ENCODE results near the gene CCDC85C. TPM values are rescaled to one million over a fixed set of nuclear protein-coding genes. Genes with fewer than 3 reads are reported as not detected.

Gene CCDC85C
- total RNA-seq, 2 experiments from 2014 or later = 5.8 to 7.5 TPM

DNA sequence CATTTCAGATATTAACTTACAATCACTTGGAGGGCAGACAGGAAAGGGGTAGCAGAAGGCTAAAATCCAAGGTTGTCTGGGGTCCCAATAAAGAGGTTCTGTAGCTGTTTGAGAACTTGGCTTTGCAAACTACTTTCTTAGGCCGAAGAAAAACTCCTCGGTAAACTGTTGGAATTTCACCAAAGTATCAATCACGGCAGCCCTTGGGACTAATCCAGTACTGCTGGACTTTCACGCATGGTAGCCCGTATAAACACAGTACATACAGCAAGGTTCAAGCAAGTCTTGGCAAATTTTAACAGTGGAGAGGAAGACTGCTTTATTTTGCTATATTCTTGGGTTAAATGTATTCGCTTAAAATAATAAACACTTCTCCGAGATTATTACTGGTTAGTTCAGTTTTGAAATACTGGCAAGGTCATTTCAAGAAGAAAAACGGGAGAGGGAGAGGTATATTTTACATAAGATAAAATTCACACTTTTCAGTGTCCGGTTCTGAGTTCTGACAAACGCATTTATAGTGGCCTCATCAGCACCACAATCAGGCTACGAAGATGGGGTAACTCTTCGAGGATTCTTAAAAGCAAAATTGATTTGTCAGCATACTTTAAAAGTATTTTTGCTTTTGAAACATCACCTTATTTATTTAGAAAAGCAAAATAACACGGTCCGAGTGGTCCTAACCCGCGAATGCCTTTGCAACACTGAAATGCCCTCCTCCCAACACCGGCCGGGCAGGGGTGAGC is 124.7 kb downstream of the CCDC85C start:
- Mint-ChIP-seq H3K4me1 (ENCODE audit: low read depth) (peaks cover 68% of the 10 kb centered on the region), H3K27ac (peak overlapping the region; percentile 86), H3K4me3 (peak overlapping the region; percentile 97), H3K36me3 (ENCODE audit: low read depth) (peaks cover 25% of the 10 kb centered on the region), H3K27me3 (no peaks in the 10 kb centered on the region), H3K9me3 (no peaks in the 10 kb centered on the region)
- no peaks in the 10 kb centered on the region for H3K27me3 ChIP-seq (ENCODE audit: control insufficient read depth in 1 of 2, insufficient read depth in 2 of 2, low read length in 2 of 2)
- no peaks in the 10 kb centered on the region for H3K9me3 ChIP-seq (ENCODE audit: control insufficient read depth in 1 of 2, insufficient read depth in 1 of 2, low read length in 2 of 2)
- POLR2A ChIA-PET = interaction anchor here (2.2 kb wide), 1 partner anchor 205 kb away, joined by 17 read pairs; the partner anchor contains the start of gene CYP46A1
- ATAC-seq (ENCODE audit: poor library complexity) = no peak
- CTCF ChIA-PET = no interaction called here
- H3K27ac ChIP-seq (ENCODE audit: low read depth in 1 of 2, low read length in 2 of 2) = no peak overlapping the region
- H3K4me3 ChIP-seq (ENCODE audit: low read length) = peak overlapping the region; percentile 71
- H3K36me3 ChIP-seq (ENCODE audit: insufficient read depth, low read length) = no peaks in the 10 kb centered on the region
- peaks cover 27% of the 10 kb centered on the region for H3K4me1 ChIP-seq (ENCODE audit: insufficient read depth, low read length)
- intact Hi-C loops (cut with DNase I, micrococcal nuclease) = no loop called here
- TF ChIP-seq, protein P1, sequence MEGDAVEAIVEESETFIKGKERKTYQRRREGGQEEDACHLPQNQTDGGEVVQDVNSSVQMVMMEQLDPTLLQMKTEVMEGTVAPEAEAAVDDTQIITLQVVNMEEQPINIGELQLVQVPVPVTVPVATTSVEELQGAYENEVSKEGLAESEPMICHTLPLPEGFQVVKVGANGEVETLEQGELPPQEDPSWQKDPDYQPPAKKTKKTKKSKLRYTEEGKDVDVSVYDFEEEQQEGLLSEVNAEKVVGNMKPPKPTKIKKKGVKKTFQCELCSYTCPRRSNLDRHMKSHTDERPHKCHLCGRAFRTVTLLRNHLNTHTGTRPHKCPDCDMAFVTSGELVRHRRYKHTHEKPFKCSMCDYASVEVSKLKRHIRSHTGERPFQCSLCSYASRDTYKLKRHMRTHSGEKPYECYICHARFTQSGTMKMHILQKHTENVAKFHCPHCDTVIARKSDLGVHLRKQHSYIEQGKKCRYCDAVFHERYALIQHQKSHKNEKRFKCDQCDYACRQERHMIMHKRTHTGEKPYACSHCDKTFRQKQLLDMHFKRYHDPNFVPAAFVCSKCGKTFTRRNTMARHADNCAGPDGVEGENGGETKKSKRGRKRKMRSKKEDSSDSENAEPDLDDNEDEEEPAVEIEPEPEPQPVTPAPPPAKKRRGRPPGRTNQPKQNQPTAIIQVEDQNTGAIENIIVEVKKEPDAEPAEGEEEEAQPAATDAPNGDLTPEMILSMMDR (IDR thresholded peaks at IDR 0.05) = no peak
- no peak for DNase-seq

DNA sequence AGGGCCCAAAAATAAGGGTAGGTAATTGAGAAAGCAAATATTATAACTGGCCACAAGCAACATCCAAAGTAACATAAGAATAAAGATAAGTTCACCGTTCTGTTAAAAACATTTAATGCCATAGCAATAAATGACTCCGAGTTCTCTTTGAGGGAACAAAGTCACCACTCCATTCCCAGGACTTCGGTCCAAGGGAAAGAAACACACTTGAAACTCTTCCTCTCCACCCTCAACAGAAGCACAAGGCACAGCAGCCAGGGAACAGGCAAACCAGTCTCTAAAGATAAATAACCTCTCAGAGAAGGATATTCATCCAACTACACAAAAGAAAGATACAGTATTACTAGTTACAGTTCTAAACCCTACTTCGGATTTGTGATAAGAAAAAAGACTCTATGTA is 125.9 kb downstream of the CCDC85C start:
- Histone ChIP-seq H3K27me3 (ENCODE audit: control insufficient read depth in 1 of 2, insufficient read depth in 2 of 2, low read length in 2 of 2) (no peaks in the 10 kb centered on the region), H3K27ac (ENCODE audit: low read depth in 1 of 2, low read length in 2 of 2) (no peak overlapping the region), H3K9me3 (ENCODE audit: control insufficient read depth in 1 of 2, insufficient read depth in 1 of 2, low read length in 2 of 2) (no peaks in the 10 kb centered on the region), H3K4me1 (ENCODE audit: insufficient read depth, low read length) (peaks cover 23% of the 10 kb centered on the region), H3K36me3 (ENCODE audit: insufficient read depth, low read length) (no peaks in the 10 kb centered on the region), H3K4me3 (ENCODE audit: low read length) (no peak overlapping the region)
- TF ChIP-seq, protein P1 (IDR thresholded peaks at IDR 0.05) = no peak
- intact Hi-C loops (cut with DNase I, micrococcal nuclease) = no loop called here
- H3K36me3 Mint-ChIP-seq (ENCODE audit: low read depth) = peaks cover 25% of the 10 kb centered on the region
- ATAC-seq (ENCODE audit: poor library complexity) = no peak
- POLR2A ChIA-PET = no interaction called here
- DNase-seq = no peak
- H3K4me3 Mint-ChIP-seq = peak overlapping the region; percentile 97
- no peaks in the 10 kb centered on the region for H3K9me3 Mint-ChIP-seq
- peaks cover 61% of the 10 kb centered on the region for H3K4me1 Mint-ChIP-seq (ENCODE audit: low read depth)
- H3K27ac Mint-ChIP-seq = peak overlapping the region; percentile 6
- no peaks in the 10 kb centered on the region for H3K27me3 Mint-ChIP-seq
- CTCF ChIA-PET = no interaction called here

DNA sequence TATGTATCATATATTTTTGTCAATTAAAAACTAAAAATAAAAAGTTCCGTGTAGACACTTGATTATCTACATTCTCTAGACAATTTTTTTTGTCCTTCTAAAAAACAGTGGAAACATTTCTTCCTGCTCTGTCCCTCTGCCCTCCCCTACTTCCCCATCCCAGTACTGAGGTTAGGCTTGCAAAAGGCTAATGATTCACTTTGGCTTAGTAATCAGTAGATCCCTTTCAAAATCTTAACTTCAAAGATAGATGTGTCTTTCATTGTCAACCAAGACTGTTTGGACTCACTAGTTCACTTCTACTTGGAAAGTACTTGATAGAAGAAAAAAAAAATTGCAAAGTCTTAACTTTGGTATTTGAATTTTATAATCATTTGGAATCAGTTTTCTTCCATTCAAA is 127.1 kb downstream of the CCDC85C start:
- H3K27ac Mint-ChIP-seq = no peak overlapping the region
- no peak overlapping the region for H3K4me3 Mint-ChIP-seq
- H3K36me3 ChIP-seq (ENCODE audit: insufficient read depth, low read length) = no peaks in the 10 kb centered on the region
- H3K27ac ChIP-seq (ENCODE audit: low read depth in 1 of 2, low read length in 2 of 2) = no peak overlapping the region
- ChIA-PET POLR2A (interaction anchor here (1.1 kb wide), 1 partner anchor 9 kb away, joined by 3 read pairs; no protein-coding TSS in a partner anchor), CTCF (no interaction called here)
- peaks cover 16% of the 10 kb centered on the region for H3K4me1 ChIP-seq (ENCODE audit: insufficient read depth, low read length)
- TF ChIP-seq, protein P1 (IDR thresholded peaks at IDR 0.05) = no peak
- peaks cover 57% of the 10 kb centered on the region for H3K4me1 Mint-ChIP-seq (ENCODE audit: low read depth)
- H3K9me3 ChIP-seq (ENCODE audit: control insufficient read depth in 1 of 2, insufficient read depth in 1 of 2, low read length in 2 of 2) = no peaks in the 10 kb centered on the region
- intact Hi-C loops (cut with DNase I, micrococcal nuclease) = no loop called here
- no peaks in the 10 kb centered on the region for H3K27me3 Mint-ChIP-seq
- ATAC-seq (ENCODE audit: poor library complexity) (no peak), DNase-seq (peak in 2 of 14 experiments; percentile 32 to 33)
- no peak overlapping the region for H3K4me3 ChIP-seq (ENCODE audit: low read length)
- no peaks in the 10 kb centered on the region for H3K9me3 Mint-ChIP-seq
- H3K36me3 Mint-ChIP-seq (ENCODE audit: low read depth) = peaks cover 25% of the 10 kb centered on the region
- H3K27me3 ChIP-seq (ENCODE audit: control insufficient read depth in 1 of 2, insufficient read depth in 2 of 2, low read length in 2 of 2) = no peaks in the 10 kb centered on the region
